ENCODE measurements around the gene AMH.

DNA sequence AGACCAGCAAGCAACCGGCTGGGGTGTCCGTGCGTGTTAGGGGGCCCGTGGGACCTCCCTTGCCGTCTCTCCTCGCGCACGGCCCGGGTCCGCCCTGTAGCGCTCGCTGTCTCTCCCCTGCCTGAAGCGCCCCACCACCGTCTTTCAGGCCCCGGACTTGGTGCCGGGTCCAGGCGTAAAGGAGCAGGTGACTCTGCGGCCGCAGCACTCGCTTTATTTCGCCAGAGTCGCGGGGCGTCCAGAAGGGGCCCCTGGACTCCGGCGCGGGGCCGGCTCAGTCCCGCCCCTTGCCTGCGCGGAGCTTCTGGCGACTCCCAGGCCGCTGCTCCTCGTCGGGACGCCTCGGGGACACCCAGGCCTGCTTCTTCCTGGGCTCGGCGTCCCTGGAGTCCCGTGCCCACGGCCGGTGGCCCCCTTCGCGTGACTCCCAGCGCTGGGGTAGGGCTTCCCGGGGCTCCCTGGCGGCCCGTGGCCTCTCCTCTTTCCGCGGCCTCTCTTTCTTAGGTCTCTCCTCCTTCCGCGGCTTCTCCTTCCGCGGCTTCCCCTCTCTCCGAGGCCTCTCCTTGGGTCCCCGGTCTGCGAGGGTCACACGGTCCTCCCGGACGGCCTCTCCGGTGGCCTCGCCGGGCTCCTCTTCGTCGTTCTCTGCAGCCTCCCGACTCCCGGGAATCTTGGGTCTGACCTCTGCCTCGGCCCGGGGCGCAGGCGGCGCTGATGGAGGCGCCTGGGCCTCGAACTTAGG lies 3.1 kb downstream of the AMH start:
- TF ChIP-seq CTCF (IDR thresholded peaks at IDR 0.05) (no peak), POLR2A (IDR thresholded peaks at IDR 0.05) (no peak), POLR2AphosphoS5 (IDR thresholded peaks at IDR 0.05) (no peak), EP300 (IDR thresholded peaks at IDR 0.05) (no peak)

Data from stomach (tissue), 4 donors.